IMR-90 (cell line): ENCODE data around the gene MYLK4. TPM values are rescaled to one million over a fixed set of nuclear protein-coding genes. Genes with fewer than 3 reads are reported as not detected.

Experiments used
- ATAC-seq: fragments of 200-7000 bp; cut with Tn5 transposase; 2 replicates; pipeline ENCODE4 v1.9.1; 2020; ENCODE audit warnings: low read depth, mild to moderate bottlenecking, moderate library complexity
- BruUV-seq: library from RNA; stranded (reverse); fragments of 400-500 nt; replicated peaks from 2 replicates; lab custom pipeline; 2021; lab: Mats Ljungman, UMichigan
- CTCF ChIA-PET: fragments of 300-600 bp; formaldehyde crosslinking; extraction: SDS; loops from one replicate; lab custom pipeline; 2021; ENCODE audit warnings: antibody characterized with exemption; lab: Yijun Ruan, JAX
- POLR2A ChIA-PET: fragments of 300-600 bp; sonication (Branson Sonifier 250); formaldehyde crosslinking; loops from one replicate; lab custom pipeline; 2022; ENCODE audit warnings: antibody characterized with exemption; ENCODE audit not compliant: unreplicated experiment; lab: Charles Lee
- DNase-seq: peaks from one replicate; pipeline ENCODE4 v3.0.0; 2013
- H2AFZ ChIP-seq: replicated peaks from 2 replicates; pipeline ENCODE3; 2013; ENCODE audit warnings: low read length, mild to moderate bottlenecking; ENCODE audit not compliant: poor library complexity
- H2AK5ac ChIP-seq: 2 replicates; pipeline ENCODE4 v1.6.1; 2013; ENCODE audit warnings: low read depth, low read length, inconsistent platforms
- H2AK9ac ChIP-seq: replicated peaks from 2 replicates; pipeline ENCODE3; 2013; ENCODE audit warnings: mild to moderate bottlenecking, low read depth, low read length, moderate library complexity; ENCODE audit not compliant: poor library complexity
- H2BK120ac ChIP-seq: 2 replicates; pipeline ENCODE4 v1.6.1; 2013; ENCODE audit warnings: low read depth, low read length, inconsistent platforms
- H2BK15ac ChIP-seq: 3 replicates; pipeline ENCODE4 v1.6.1; 2013; ENCODE audit warnings: low read depth, low read length, inconsistent platforms
- H2BK20ac ChIP-seq: 2 replicates; pipeline ENCODE4 v1.6.1; 2013; ENCODE audit warnings: low read depth, mild to moderate bottlenecking, inconsistent platforms, low read length, moderate library complexity
- H2BK5ac ChIP-seq: 2 replicates; pipeline ENCODE4 v1.6.1; 2013; ENCODE audit warnings: mild to moderate bottlenecking, low read depth, low read length, inconsistent platforms; ENCODE audit not compliant: poor library complexity, severe bottlenecking
- H3K14ac ChIP-seq: replicated peaks from 2 replicates; pipeline ENCODE4 v1.6.1; 2013; ENCODE audit warnings: low read depth, low read length, inconsistent platforms
- H3K18ac ChIP-seq: 2 replicates; pipeline ENCODE4 v1.6.1; 2013; ENCODE audit warnings: low read depth, low read length, control low read depth
- H3K23ac ChIP-seq: 2 replicates; pipeline ENCODE4 v1.6.1; 2013; ENCODE audit warnings: low read depth, low read length, inconsistent platforms
- H3K27ac ChIP-seq: 2 replicates; pipeline ENCODE4 v1.5.1; 2013; ENCODE audit warnings: mild to moderate bottlenecking, control low read depth, low read length; ENCODE audit not compliant: insufficient read depth
- H3K27me3 ChIP-seq: 2 replicates; pipeline ENCODE4 v1.6.1; 2013; ENCODE audit warnings: low read length; ENCODE audit not compliant: control insufficient read depth, insufficient read depth
- H3K36me3 ChIP-seq: 2 replicates; pipeline ENCODE4 v1.6.1; 2013; ENCODE audit warnings: low read length, mixed read lengths; ENCODE audit not compliant: control insufficient read depth, insufficient read depth
- H3K4ac ChIP-seq: 2 replicates; pipeline ENCODE4 v1.6.1; 2013; ENCODE audit warnings: low read depth, low read length, inconsistent platforms
- H3K4me1 ChIP-seq: 2 replicates; pipeline ENCODE4 v1.6.1; 2013; ENCODE audit warnings: low read length, mixed read lengths; ENCODE audit not compliant: control insufficient read depth, insufficient read depth
- H3K4me2 ChIP-seq: 2 replicates; pipeline ENCODE4 v1.6.1; 2013; ENCODE audit warnings: low read depth, mild to moderate bottlenecking, control low read depth, low read length, moderate library complexity
- H3K4me3 ChIP-seq: 2 replicates; pipeline ENCODE4 v1.5.1; 2013; ENCODE audit warnings: low read depth, mild to moderate bottlenecking, control low read depth, low read length, moderate library complexity; ENCODE audit not compliant: insufficient read depth
- H3K56ac ChIP-seq: 2 replicates; pipeline ENCODE4 v1.6.1; 2013; ENCODE audit warnings: low read length, inconsistent platforms; ENCODE audit not compliant: insufficient read depth; ENCODE audit errors: extremely low read depth
- H3K79me1 ChIP-seq, 2 experiments: 2 replicates each; pipeline ENCODE4 v1.6.1; 2013; ENCODE audit warnings: low read length in 2 of 2, inconsistent platforms in 1 of 2, low read depth in 1 of 2
- H3K9ac ChIP-seq: 2 replicates; pipeline ENCODE4 v1.6.1; 2013; ENCODE audit warnings: low read depth, low read length, control low read depth
- H3K9me1 ChIP-seq: 2 replicates; pipeline ENCODE4 v1.6.1; 2013; ENCODE audit warnings: low read length, inconsistent platforms; ENCODE audit not compliant: insufficient read depth
- H3K9me3 ChIP-seq: 2 replicates; pipeline ENCODE4 v1.6.1; 2013; ENCODE audit warnings: low read length; ENCODE audit not compliant: control insufficient read depth, insufficient read depth
- H4K20me1 ChIP-seq: 2 replicates; pipeline ENCODE4 v1.6.1; 2013; ENCODE audit warnings: low read length, inconsistent platforms; ENCODE audit not compliant: insufficient read depth
- H4K5ac ChIP-seq: 2 replicates; pipeline ENCODE4 v1.6.1; 2013; ENCODE audit warnings: mild to moderate bottlenecking, low read depth, low read length, control low read depth
- H4K8ac ChIP-seq, 2 experiments: 2 replicates each; pipeline ENCODE4 v1.6.1; 2013; ENCODE audit warnings: low read depth in 2 of 2, low read length in 2 of 2, control low read depth in 1 of 2, inconsistent platforms in 1 of 2
- H4K91ac ChIP-seq: 2 replicates; pipeline ENCODE4 v1.6.1; 2013; ENCODE audit warnings: low read depth, low read length, inconsistent platforms; ENCODE audit not compliant: insufficient read depth
- BHLHE40 ChIP-seq: fragments of 150-350 bp; IDR thresholded peaks from 2 replicates; pipeline ENCODE4 v1.6.1; 2016; ENCODE audit warnings: mild to moderate bottlenecking, low read depth, low read length
- CEBPB ChIP-seq: IDR thresholded peaks from 2 replicates; pipeline ENCODE4 v1.6.1; 2012; ENCODE audit warnings: low read depth, low read length, improper control_type of control experiment
- CTCF ChIP-seq: conservative IDR thresholded peaks from 2 replicates; pipeline ENCODE4 v1.5.1; 2012; ENCODE audit warnings: mild to moderate bottlenecking, low read depth, low read length, improper control_type of control experiment
- FOS ChIP-seq: fragments of 150-350 bp; IDR thresholded peaks from 2 replicates; pipeline ENCODE4 v1.6.1; 2016; ENCODE audit warnings: low read depth, low read length
- MAFK ChIP-seq: IDR thresholded peaks from 2 replicates; pipeline ENCODE4 v1.6.1; 2012; ENCODE audit warnings: low read depth, low read length, improper control_type of control experiment
- MAZ ChIP-seq: IDR thresholded peaks from 2 replicates; pipeline ENCODE4 v1.6.1; 2012; ENCODE audit warnings: low read depth, mild to moderate bottlenecking, low read length, improper control_type of control experiment, moderate library complexity, borderline replicate concordance
- MXI1 ChIP-seq: IDR thresholded peaks from 2 replicates; pipeline ENCODE4 v1.6.1; 2012; ENCODE audit warnings: low read depth, mild to moderate bottlenecking, low read length, moderate library complexity, borderline replicate concordance
- NFE2L2 ChIP-seq: fragments of 150-350 bp; IDR thresholded peaks from 2 replicates; pipeline ENCODE4 v1.6.1; 2016; ENCODE audit warnings: low read depth, mild to moderate bottlenecking, low read length
- POLR2A ChIP-seq: IDR thresholded peaks from 2 replicates; pipeline ENCODE4 v1.6.1; 2012; ENCODE audit warnings: mild to moderate bottlenecking, low read depth, low read length
- RAD21 ChIP-seq: IDR thresholded peaks from 2 replicates; pipeline ENCODE4 v1.6.1; 2012; ENCODE audit warnings: low read length, improper control_type of control experiment
- RCOR1 ChIP-seq: IDR thresholded peaks from 2 replicates; pipeline ENCODE4 v1.6.1; 2012; ENCODE audit warnings: mild to moderate bottlenecking, low read length, improper control_type of control experiment; ENCODE audit not compliant: insufficient replicate concordance
- WGBS, 2 experiments: methylation state at CpG; one replicate each; pipeline versions ENCODE4 v1.1.5 to v1.1.7; 2013; ENCODE audit warnings: missing lambda C conversion rate in 2 of 2; ENCODE audit not compliant: insufficient read length in 1 of 2; ENCODE audit errors: extremely low coverage in 2 of 2; 5-methylcytosine and 5-hydroxymethylcytosine counted together
- dilution Hi-C: fragments of 300-500 bp; cut with HindIII; formaldehyde crosslinking; loops from one replicate; pipeline ENCODE4 v1.14.3; 2018; ENCODE audit warnings: low sequenced_read_pairs; ENCODE audit not compliant: unreplicated experiment
- in situ Hi-C: fragments of 300-500 bp; cut with MboI; formaldehyde crosslinking; loops from 3 replicates; pipeline ENCODE4 v1.14.3; 2019; ENCODE audit warnings: low sequenced_read_pairs, inconsistent platforms, mixed read lengths
- intact Hi-C: fragments of 100-400 bp; cut with micrococcal nuclease; formaldehyde crosslinking; loops from 2 replicates; pipeline ENCODE4 v1.10.0; 2022
- polyA plus RNA-seq, 3 experiments: library from polyadenylated mRNA; depleted of rRNA; stranded (reverse); fragments of >200 nt; gene quantifications; 2 replicates each; pipeline ENCODE4 v1.2.3, GENCODE V29; 2012; ENCODE audit warnings: low replicate concordance in 1 of 3
- total RNA-seq: library from RNA; depleted of rRNA; stranded (reverse); fragments of >200 nt; gene quantifications from 2 replicates; pipeline ENCODE4 v1.2.3, GENCODE V29; 2012
- TF ChIP-seq, protein P1 (sequence below): fragments of 150-350 bp; IDR thresholded peaks from 2 replicates; pipeline ENCODE4 v1.6.1; 2016; ENCODE audit warnings: low read depth, mild to moderate bottlenecking, low read length, moderate library complexity, borderline replicate concordance

The MYLK4 gene
- total and polyA plus RNA-seq, 2 of the 4 experiments (the other 2 are of a cell fraction): under 0.01 to 0.07 TPM

DNA sequence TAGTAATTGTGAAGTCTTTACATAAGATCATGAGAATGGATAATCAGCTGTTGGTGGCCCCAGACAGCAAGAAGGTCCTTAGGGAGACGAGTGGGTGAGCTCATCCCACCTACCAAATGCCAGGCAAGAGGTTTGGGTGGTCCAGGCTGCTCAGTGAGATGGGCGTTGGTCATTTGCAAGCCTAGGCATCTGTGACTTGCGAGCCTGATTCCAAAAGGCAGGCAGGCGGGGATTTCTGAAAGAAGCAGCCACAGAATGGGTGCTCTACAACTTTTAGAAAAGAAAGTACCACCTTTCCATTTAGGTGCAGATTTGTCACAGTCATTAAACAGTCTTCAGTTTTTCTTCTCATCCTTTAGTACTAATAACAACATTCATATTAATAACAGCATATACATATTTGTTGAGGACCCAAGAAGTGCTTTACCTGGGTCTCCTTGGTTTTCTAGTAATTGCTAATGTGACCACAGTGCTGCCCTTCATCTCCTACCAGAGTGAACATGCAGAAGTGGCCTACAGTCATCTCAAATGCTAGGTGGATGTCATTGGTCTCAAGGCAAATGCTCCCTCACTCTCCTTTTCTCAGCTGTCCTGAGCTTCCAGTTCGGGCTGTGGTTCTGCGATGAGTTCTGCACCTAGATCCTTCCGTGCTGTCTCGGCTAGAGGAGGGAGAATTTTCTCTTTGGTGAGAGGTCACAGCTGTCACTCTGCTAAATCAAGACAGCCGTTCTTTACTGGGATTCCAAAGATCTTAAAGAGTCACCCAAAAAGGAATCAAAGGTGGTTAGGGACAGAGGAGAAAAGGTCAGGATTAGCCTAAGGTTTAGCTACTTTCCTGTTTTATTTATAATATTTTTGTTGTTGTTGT is 17.2 kb upstream of the MYLK4 start:
- WGBS, 2 experiments: 80% methylated on average over 1 of the region's 9 CpGs; no CpG with 5 or more reads in 1 of the 2 experiments
- no TSS peak for BruUV-seq
- no peak for ATAC-seq

More for the DNA sequence above, 17.2 kb upstream of the MYLK4 start:
- intact Hi-C loops: loop anchor here (10.0 kb wide), 1 partner anchor 217 kb away; no protein-coding TSS in a partner anchor
- Histone ChIP-seq H3K4ac (0 out of 2 replicates have a peak overlapping the region, but pooled peaks have one; percentile 8), H3K36me3 (peaks cover 11% of the 10 kb centered on the region), H2BK5ac (peak overlapping the region; percentile 35), H4K8ac (no peak overlapping the region), H2AFZ (peak overlapping the region; percentile 48), H3K18ac (no peak overlapping the region; the same call in 1 of the 2 replicates), H3K9me1 (peaks cover 20% of the 10 kb centered on the region), H2BK20ac (no peak overlapping the region), H4K5ac (0 out of 2 replicates have a peak overlapping the region, but pooled peaks have one; percentile 61), H4K91ac (no peak overlapping the region), H4K20me1 (peaks cover 50% of the 10 kb centered on the region), H3K4me3 (peak overlapping the region; percentile 79), H3K79me1 (peaks cover 8 to 50% of the 10 kb centered on the region in 2 experiments; a peak in 3 of 4 replicates), H2AK9ac (peak overlapping the region; percentile 56), H3K27me3 (no peaks in the 10 kb centered on the region), H3K14ac (0 out of 2 replicates have a peak overlapping the region, but pooled peaks have one; percentile 36), H3K27ac (peak overlapping the region; percentile 57; the same call in 1 of the 2 replicates), H3K9me3 (no peaks in the 10 kb centered on the region), H2BK15ac (no peak overlapping the region), H3K23ac (peak overlapping the region; percentile 88), H3K56ac (peak overlapping the region; percentile 38; the same call in 1 of the 2 replicates), H2BK120ac (no peak overlapping the region), H3K4me2 (peak overlapping the region; percentile 86), H2AK5ac (no peak overlapping the region; the same call in 1 of the 2 replicates), H3K4me1 (peaks cover 15% of the 10 kb centered on the region), H3K9ac (peak overlapping the region; percentile 70)
- CTCF ChIA-PET: interaction anchor here (0.5 to 2.4 kb wide), 4 partner anchors 18 to 193 kb away, joined by 3 to 10 read pairs (median 4); no protein-coding TSS in a partner anchor
- POLR2A ChIA-PET: interaction anchor here (1.1 kb wide), 1 partner anchor 72 kb away, joined by 4 read pairs; no protein-coding TSS in a partner anchor
- no peak for DNase-seq
- in situ Hi-C loops: no loop called here
- dilution Hi-C loops: no loop called here
- TF ChIP-seq MAFK (no peak), NFE2L2 (no peak), FOS (no peak), CEBPB (no peak), BHLHE40 (no peak), RCOR1 (no peak), MXI1 (no peak), CTCF (no peak), RAD21 (no peak), POLR2A (no peak), MAZ (no peak)
- TF ChIP-seq, protein P1, sequence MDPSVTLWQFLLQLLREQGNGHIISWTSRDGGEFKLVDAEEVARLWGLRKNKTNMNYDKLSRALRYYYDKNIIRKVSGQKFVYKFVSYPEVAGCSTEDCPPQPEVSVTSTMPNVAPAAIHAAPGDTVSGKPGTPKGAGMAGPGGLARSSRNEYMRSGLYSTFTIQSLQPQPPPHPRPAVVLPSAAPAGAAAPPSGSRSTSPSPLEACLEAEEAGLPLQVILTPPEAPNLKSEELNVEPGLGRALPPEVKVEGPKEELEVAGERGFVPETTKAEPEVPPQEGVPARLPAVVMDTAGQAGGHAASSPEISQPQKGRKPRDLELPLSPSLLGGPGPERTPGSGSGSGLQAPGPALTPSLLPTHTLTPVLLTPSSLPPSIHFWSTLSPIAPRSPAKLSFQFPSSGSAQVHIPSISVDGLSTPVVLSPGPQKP: no peak
